GM19324 (cell line): ENCODE measurements around the gene GJC2.

Experiments used
- ATAC-seq: cut with Tn5 transposase; IDR thresholded peaks from one replicate; pipeline ENCODE4 v1.9.1; 2021; ENCODE audit warnings: mild to moderate bottlenecking, moderate library complexity; ENCODE audit not compliant: unreplicated experiment, low FRiP score

Gene GJC2

DNA sequence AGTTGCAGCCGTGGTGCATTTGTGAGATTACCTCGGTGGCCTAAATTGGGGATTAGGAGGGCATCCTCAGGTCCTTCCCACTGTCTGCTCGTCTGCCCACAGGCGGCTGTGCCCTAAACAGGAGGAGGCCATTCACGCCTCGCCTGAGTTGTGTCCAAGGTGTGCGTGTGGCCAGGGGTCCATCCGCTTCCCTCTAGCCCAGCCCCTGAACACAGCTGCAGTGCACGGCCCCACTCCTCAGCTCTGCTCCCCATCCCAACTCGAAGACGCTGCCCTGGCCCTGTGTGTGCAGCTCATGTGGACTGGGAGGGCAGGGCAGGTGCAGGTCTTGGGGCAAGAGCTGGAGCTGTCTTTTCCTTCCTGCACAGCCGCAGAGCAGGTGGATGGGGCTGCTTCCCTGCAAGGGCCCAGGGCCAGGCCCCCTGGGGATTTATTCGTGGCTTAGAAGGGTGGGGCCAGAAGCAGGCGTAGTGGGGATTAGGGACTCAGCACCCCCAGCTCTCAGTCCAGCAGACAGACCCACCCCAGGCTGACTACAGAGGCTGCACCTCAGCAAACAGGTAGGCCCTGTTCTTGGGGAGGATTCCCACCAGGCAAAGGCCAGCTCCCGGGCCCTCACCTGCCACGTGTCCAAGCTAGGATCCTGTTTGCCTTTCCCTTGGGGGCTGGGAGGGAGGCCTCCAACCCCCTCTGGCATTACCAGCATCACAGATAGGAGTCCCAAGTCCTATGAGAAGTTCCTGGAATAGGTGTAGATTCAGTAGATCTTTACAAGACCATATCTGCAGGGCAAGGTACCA lies 5.3 kb upstream of the GJC2 start:
- no peak for ATAC-seq

DNA sequence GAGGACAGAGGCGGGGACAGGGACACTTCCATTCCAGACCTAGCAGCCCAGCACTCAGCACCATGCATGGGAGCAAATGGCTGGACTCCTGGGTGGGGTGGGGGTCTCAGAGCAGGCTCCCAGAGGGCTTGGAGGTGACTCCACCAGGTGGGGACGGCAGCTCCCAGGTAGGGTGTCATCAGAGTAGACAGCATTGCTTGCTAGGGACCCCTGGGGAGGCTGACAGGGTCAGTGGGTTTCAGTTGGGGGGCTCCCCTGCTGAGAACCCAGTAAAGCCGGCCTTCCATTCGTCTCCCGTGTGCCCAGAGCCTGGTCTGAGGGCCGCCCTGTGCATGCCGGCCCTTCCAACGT lies 4.8 kb upstream of the GJC2 start:
- no peak for ATAC-seq

DNA sequence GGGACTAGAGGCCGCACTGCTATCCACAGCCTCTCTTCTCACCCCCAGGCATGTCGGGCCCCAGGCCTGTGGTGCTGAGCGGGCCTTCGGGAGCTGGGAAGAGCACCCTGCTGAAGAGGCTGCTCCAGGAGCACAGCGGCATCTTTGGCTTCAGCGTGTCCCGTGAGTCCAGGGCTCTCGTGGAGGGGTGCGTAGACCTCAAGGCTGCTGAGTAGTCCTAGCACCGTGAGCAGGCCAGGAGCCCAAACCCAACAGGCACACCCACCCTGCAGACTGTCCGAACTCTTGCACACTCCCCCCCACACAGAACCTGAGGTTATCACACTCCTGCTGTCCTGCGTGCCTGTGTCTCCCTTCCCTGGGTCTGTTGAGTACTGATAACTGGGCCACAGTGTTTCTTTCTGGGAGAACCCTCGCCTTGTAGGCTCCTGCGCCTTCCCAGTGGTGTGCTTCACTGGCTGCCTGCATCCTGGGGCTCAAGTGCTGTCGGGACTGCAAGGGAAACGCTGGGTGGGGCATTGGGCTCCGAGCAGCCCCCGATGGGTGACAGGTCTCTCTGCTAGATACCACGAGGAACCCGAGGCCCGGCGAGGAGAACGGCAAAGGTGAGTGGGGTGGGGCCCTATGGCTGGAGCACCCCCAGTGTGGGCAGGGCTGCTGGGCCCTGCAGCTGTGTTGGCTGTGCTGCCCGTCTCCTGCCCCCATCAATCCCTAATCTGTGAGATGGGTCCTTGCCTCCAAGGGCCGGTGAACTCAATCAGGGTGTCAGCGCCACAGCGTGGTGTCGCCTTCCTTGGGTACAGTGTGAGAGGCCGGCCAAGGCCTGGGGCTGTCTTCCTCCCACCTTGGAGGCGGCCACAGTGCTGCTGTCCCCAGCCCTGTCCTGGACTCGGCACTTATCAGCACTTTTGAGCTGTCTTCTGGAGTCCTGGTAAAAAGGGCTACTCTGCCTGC lies 4.0 kb upstream of the GJC2 start:
- no peak for ATAC-seq

DNA sequence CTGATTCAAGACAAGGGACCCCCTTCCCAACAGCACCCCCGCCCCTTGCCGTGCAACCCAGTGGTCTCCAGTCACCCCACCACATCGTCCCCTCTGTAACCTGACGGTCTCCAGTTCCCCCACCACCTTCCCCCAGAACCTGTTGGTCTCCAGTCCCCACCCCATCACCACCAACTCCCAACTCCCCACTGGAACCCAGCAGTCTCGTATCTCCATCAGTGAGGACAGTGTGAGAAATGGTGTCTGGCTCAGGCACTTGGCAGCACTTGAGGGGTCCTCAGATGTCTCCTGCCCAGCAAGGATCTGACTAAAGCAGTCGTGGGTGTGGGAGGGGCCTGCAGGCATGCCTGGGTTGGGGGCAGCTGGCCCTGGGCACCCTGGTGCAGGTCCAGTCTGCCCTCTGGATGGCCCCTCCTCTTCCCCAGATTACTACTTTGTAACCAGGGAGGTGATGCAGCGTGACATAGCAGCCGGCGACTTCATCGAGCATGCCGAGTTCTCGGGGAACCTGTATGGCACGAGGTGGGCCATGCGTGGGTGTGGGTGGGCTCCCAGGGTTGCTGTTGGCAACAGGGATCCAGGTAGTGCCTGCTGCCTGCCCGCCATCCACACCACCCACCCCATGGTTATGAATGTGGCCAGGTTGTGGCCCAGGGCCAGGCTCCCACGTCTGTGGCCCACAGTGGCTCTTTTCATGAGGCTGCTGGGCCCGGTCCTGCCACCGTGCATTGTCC lies 3.1 kb upstream of the GJC2 start:
- no peak for ATAC-seq

DNA sequence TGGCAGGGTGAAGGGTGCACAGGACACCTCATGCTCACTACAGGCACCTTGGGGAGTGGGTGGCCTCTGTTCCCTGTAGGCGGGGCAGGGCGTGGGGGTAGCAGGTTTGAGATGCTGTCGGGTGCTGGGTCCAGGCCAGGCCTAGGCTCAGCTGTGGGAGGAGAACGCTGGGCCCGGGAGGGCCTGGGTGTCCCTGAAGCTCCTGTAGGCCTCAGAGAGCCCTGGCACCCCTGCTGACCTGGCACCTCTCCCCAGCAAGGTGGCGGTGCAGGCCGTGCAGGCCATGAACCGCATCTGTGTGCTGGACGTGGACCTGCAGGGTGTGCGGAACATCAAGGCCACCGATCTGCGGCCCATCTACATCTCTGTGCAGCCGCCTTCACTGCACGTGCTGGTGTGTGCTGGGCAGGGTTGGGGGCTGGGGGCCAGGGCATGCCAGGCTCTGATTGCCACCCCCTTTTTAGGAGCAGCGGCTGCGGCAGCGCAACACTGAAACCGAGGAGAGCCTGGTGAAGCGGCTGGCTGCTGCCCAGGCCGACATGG lies 2.5 kb upstream of the GJC2 start:
- no peak for ATAC-seq

DNA sequence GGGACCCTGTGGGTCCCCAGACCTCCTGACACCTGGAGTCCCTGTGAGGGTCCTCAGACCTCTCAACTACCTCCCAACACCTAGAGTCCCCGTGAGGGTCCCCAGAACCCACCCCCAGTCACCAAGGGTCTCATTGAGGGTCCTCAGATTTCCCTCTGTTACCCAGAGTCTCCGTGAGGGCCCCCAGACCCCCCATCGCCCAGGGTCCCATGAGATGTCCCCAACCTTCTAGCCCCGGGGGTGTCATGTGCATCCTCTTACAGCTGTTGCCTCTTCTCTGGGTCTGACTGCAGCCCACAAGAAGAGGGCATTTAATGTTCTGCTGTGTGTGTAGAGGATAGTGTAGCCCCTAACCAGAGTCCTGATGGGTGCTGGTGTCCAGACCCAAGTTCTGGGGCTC lies 2.0 kb upstream of the GJC2 start:
- no peak for ATAC-seq

DNA sequence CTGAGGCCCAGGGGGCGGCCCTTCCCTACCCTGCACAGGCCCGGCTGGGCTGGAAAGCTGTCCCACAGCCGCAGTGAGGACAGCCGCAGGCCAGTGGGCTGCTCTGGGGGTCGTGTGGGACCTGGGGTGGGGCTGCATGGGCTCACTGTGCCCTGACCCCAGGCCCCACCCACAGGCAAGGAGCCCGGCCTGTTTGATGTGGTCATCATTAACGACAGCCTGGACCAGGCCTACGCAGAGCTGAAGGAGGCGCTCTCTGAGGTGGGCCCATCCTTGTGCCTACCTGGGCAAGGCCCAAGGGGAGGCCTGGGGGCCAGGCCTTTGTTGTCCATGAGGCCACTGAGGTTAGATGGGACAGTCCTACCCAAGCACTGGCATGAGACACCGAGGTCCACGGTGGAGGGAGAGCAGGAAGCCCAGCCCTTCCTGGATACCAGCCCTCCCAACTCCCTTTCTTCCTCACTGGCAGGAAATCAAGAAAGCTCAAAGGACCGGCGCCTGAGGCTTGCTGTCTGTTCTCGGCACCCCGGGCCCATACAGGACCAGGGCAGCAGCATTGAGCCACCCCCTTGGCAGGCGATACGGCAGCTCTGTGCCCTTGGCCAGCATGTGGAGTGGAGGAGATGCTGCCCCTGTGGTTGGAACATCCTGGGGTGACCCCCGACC lies 1.4 kb upstream of the GJC2 start:
- ATAC-seq = no peak

DNA sequence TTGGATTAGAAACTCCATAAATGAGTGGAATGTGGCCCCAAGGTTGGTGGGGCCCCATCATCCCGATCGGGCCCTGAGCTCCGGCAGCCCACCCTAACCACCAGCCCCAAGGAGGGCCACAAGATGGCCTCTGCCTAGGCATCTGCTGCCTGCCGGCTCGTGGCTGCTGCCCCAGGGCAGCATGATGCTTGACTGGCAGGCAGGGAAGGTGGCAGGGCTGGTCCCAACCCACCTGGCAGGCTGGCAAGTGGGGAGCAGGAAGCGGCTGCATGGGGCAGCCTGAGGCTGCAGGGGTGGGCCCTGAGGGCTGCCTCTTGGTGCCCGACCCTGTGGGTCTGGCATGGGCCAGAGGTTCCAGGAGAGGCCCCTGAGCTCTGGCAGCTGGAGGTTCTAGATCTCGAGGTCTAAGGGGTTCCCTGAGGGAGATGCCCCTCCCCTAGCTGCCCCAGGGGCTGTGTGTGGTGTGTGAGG lies 760 bp upstream of the GJC2 start:
- no peak for ATAC-seq

DNA sequence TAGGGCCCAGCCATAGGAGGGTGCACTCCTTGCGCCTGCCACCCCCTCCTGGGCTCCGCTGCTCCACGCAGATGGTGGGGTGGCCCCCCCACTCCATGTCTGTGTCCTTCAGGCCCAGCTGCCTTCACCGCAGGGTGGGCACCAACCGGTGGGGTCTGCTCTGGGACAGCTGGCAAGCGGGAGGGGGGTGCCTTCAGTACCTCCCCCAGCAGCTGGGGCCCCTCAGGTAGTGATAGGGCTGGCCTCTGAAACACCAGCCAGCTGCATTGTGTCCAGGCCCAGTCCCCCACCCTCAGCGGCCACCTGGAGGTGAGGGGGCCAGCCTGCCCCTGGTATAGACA lies 360 bp downstream of the GJC2 start:
- no peak for ATAC-seq

DNA sequence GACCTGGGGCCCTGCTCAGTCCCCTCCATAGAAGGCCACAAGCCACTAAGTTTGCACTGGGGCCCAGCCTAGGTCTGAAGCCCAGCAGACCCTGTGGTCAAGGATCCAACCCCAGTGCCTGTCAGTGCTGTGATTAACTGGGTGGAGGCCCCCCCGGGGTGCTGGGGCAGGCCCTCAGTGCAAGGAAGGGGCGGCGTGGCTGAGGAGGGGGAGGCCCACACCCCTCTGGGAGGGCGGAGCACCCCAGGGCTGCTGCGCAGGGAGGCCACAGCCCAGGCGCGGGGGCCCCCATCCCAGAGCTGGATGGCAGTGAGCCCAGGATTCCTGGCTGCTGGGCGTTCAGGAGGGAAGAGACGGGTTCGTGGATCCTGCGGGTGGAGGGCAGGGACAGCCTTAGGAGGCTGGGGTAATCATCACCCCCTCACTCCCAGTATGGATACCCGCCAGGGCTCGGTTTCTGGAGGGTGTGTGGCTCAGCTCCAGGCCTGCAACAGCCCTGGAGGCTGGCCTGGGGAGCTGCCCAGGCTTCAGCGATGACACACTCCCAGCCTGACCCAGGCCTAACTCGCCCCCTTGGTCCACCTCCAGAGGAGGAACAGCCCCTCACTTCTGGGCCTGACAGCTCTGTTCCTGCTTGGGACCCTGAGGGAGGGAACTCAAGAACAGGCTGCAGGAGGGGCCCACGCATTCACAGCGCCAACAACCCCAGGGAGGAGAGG lies 890 bp downstream of the GJC2 start:
- no peak for ATAC-seq

DNA sequence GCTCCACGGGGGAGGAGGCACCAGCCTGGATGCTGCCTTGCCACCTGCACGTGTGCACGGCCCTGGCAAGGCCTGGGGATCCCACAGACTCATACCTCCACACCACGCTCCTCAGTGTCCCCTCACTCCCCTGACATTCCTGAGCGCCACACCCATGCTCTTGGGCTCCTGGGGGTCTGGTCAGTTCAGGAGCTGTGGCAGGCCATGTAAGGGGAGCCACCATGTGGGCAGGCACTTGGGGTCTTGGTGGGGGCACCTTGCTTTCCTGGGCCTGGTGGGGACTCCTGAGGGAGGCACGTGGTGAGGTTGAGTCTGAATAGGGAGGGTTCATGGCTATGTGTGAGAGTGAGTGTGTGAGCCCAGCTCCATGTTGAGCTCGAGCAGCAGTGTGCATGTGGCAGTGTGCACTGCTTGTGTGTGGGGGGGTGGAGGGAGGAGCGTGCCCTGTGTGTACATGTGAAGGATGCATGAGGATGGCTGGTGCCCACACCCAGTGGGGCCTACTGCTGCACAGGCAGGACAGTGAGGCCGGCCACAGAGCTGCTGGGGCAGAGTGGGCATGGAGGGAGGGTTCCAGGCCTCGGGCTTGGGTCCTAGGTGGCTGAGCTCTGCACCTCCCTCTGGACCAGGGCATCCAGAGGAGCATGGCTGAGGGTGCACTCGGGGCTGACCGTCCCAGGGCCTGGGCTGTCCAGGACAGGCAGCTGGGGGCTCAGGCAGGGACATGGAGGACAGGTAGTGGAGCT lies 1.6 kb downstream of the GJC2 start:
- no peak for ATAC-seq

DNA sequence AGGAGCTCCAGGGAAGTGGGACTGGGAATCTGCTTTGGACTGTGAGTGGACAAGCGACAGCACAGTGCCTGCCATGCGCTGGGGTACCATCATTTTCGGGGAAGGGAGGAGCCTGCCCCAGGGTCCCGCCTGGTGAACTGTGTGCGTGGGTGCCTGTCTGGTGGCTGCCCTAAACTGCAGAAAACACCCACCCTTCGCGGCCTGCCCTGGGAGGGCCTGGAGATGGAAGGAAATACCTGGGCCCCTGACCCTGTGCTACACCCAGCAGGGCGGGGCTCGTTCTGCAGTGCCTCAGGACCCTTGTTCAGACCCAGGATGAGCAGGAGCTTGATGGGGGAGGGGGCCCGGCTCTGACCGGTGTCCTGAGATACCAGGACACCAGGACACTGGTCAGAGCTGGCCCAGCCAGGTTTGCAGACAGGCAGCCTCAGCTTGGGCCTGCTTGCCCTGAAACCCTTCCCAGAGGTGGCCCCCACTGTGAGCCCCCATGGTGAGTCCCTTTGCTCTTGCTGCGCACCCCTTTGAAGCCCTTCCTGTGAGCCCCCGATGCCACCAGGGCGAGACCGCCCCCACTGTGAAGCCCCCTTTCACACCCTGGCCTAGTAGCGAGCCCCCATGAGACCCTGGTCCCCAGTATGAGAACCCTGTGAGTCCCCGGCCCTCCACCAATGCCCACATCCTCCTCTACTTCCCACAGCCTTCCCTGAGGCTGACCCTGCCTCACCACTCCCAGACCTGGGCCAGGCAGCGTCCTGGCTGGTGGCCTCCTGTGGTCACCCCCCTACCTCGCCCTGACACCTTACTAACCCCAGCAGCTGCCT lies 2.6 kb downstream of the GJC2 start:
- no peak for ATAC-seq

DNA sequence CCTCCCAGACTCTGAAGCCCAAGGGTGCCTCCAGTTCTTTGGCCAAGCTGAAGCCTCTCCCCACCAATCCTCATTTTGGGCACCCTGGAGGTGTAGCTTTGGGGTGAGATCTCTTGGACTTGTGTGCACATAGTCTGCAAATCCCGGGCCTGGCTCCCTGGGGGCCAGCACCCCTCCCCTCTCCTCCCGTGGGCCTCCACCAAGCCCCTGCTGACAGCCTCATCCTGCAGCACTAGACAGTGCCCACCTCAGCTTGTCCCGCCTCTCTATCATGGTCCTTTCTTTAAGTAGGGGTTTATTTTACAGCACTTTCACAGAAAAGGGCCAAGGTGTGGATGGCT lies 3.2 kb downstream of the GJC2 start:
- ATAC-seq = no peak

DNA sequence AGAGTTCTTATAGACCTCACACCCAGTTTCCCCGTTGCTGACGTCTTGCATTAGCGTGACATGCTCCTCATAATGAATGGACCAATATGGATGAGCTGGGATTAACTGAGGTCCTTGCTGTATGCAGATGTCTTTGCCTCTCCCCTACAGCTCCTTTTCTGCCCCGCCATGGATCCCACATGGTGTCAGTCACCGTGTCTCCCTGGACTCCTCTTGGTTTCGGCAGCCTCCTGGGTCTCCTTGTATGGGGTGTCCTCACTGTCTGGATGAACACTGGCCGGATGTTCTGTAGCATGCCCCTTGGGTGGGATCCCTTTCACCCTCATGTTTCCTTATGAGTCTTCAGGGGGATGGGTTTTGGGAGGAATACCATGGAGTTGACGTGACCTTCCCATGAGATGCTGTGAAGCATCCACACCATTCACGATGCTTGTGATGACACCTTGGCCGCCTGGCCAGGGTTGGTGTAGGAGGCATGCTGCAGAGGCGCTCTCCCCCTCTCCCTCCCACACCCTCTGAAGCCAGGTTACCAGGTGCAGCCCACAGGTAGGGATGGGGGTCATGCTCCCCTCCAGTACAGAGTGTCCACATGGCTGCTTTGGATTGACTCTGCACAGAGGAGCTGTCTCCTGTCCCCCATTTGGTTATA lies 4.4 kb downstream of the GJC2 start:
- ATAC-seq = no peak

DNA sequence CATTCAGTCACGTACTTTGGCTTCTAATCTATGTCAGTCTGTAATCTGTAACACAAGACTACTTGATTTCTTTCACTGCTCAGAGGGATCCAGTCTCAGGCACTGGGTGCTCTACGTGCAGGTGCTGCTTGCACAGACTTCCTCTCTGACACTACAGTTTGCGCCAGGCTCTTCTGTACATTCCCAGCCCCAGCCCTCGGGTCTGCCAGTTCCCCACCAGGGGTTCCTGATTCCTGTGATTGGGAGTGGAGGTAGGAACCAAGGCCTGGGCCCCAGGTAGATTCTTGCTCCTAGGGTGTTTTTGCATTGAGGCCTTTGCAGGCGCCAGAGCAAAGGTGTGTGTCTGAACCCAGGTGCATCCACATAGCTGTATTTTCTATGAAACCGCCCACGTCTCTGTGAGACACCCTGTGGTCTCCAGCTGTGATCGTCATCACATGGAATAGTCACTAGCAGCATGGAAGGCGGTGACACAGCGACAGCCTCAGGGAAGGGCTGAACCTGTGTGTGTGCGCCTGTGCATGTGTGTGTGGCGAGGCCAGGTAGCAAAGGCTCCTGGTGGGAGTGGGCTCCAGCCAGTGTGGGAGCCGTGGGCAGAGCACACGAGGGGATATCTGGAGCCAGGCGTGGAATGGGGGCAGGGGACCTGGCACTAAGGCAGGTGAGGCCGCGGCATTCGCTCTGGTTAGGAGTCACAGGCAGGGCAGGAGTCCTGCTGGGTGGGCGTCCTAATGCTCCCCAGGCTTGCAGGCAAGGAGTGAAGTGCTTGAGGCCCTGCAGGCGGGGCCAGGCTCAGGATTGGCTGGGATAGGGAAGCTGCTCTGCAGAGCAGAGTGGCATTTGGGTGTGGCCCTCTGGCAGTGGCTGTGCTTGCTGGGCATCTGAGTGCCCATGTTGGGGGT lies 5.2 kb downstream of the GJC2 start:
- ATAC-seq = no peak

DNA sequence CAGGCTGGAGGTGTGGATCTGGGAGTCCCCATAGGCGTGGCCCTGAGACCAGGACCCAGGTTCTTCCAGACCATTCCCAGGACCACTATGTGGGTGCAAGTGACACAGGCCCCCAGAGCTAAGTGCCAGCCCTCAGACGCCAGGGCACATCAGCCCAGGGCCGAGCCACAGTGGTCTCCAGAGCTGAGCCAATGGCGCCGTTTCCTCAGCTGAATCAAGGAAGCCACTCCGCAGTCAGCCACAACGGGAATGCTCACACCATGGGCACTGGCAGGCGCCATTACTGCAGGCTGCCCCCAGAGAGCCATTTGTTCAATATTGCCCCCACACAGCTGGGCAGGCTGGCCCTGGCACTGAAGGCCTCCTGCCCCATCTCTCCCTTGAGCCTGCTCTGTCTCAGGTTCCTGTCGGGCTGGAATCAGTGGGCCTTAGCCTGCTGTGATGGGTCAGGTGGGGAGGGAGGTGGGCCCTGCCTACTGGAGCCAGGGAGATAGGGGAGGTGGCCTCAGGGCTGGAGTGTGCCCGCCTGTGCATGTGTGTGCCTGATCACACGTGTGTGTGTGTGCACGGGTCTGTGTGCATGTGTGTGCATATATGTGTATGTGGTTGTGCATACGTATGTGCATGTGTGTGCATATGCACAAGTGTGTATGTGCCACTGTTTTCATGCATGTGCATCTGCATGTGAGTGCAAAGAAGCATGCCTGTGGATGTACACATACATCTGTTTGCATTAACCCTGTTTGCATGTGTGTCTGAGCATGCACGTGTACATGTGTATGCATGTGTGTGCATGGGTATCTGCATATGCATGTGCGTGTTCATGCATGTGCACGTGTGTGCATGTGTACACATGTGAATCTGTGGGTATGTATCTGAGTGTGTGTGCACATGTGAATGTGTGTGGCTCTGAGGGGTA lies 6.1 kb downstream of the GJC2 start:
- no peak for ATAC-seq
